Measurements from ENCODE around the gene PER3. TPM values are rescaled to one million over a fixed set of nuclear protein-coding genes. Genes with fewer than 3 reads are reported as not detected.

Gene PER3
- total and polyA plus RNA-seq, 2 of the 4 experiments (the other 2 are of a cell fraction) = 3.4 to 4.2 TPM

- BruUV-seq (replicated peaks) = no TSS peak
- no peak overlapping the region for H3K4me3 ChIP-seq (ENCODE audit: insufficient read depth, low read depth, low read length)
- dilution Hi-C loops (cut with HindIII; ENCODE audit: low sequenced_read_pairs, unreplicated experiment) = no loop called here
Measured at GRCh38 chr1:7781923-7782495, 2.1 kb upstream of the PER3 start.

More at GRCh38 chr1:7781923-7782495, 2.1 kb upstream of the PER3 start:
- DNase-seq (no peak), ATAC-seq (ENCODE audit: low read depth) (no peak)
- Histone ChIP-seq H3K23ac (ENCODE audit: low read depth, low read length) (no peak overlapping the region), H3K4ac (ENCODE audit: low read depth, low read length) (no peak overlapping the region), H3K14ac (replicated peaks; ENCODE audit: low read depth, low read length) (no peak overlapping the region), H3K9ac (ENCODE audit: low read depth, low read length) (no peak overlapping the region), H3K4me2 (ENCODE audit: low read depth, low read length) (no peak overlapping the region), H2BK20ac (ENCODE audit: low read depth, low read length) (no peak overlapping the region), H3K18ac (ENCODE audit: low read depth, low read length) (no peak overlapping the region), H3K27ac (ENCODE audit: insufficient read depth, low read length) (no peak overlapping the region), H3K27me3 (ENCODE audit: control insufficient read depth, insufficient read depth, low read length) (no peaks in the 10 kb centered on the region), H4K8ac (ENCODE audit: low read depth in 2 of 2, low read length in 2 of 2) (no peak overlapping the region), H3K79me1 (ENCODE audit: low read depth in 1 of 2, low read length in 2 of 2) (peaks cover 15 to 19% of the 10 kb centered on the region in 2 experiments; a peak in 3 of 4 replicates), H3K4me1 (ENCODE audit: control insufficient read depth, insufficient read depth, low read length) (peaks cover 7% of the 10 kb centered on the region; the same call in 1 of the 2 replicates), H2AFZ (replicated peaks; ENCODE audit: low read length, poor library complexity) (no peak overlapping the region), H4K5ac (ENCODE audit: low read depth, low read length) (no peak overlapping the region), H2BK15ac (ENCODE audit: low read depth, low read length) (no peak overlapping the region), H4K20me1 (ENCODE audit: insufficient read depth, low read length) (no peaks in the 10 kb centered on the region), H2AK9ac (replicated peaks; ENCODE audit: low read depth, low read length, poor library complexity) (no peak overlapping the region), H3K9me1 (ENCODE audit: insufficient read depth, low read length) (no peaks in the 10 kb centered on the region), H2AK5ac (ENCODE audit: low read depth, low read length) (no peak overlapping the region), H3K56ac (ENCODE audit: extremely low read depth, insufficient read depth, low read length) (no peak overlapping the region), H3K9me3 (ENCODE audit: control insufficient read depth, insufficient read depth, low read length) (no peaks in the 10 kb centered on the region), H2BK5ac (ENCODE audit: low read depth, low read length, poor library complexity, severe bottlenecking) (no peak overlapping the region), H2BK120ac (ENCODE audit: low read depth, low read length) (no peak overlapping the region), H3K36me3 (ENCODE audit: control insufficient read depth, insufficient read depth, low read length) (peaks cover 25% of the 10 kb centered on the region), H4K91ac (ENCODE audit: insufficient read depth, low read depth, low read length) (no peak overlapping the region)
- CTCF ChIA-PET = no interaction called here
- no peak for TF ChIP-seq CHD1 (IDR thresholded peaks at IDR 0.05; ENCODE audit: low read depth, low read length)
- in situ Hi-C loops (cut with MboI; ENCODE audit: low sequenced_read_pairs) = no loop called here
- WGBS, 2 experiments (ENCODE audit: extremely low coverage in 2 of 2, insufficient read length in 1 of 2) = 98% methylated on average over 8 of the region's 16 CpGs; no CpG with 5 or more reads in 1 of the 2 experiments
- POLR2A ChIA-PET (ENCODE audit: unreplicated experiment) = no interaction called here
- intact Hi-C loops (cut with micrococcal nuclease) = loop anchor here (5.0 kb wide), 1 partner anchor 120 kb away; no protein-coding TSS in a partner anchor
